GM18502 (cell line): ENCODE results near the gene RIF1.

Source experiments
- ATAC-seq: cut with Tn5 transposase; IDR thresholded peaks from one replicate; pipeline ENCODE4 v1.9.1; 2021; ENCODE audit warnings: mild to moderate bottlenecking; ENCODE audit not compliant: unreplicated experiment, poor library complexity

RIF1 gene

DNA sequence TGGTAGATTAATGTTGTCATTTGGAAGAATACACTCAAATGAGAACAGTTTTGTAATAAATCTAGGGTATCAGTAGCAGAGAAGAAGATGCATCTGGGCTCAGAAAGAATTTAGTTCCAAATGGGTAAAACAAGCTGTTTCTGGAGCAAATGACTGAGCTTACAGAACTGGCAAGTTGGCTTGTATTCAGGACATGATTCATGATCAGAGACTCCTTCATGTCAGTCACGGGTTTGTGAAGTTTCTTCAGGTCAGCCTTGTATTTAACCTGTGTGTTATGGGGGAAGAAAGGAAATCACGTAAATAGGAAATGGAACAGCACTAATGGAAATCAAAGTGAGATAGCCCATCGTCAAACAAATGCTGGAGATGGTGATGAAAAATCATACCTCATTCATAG, 109.1 kb downstream of the RIF1 start:
- ATAC-seq: no peak

DNA sequence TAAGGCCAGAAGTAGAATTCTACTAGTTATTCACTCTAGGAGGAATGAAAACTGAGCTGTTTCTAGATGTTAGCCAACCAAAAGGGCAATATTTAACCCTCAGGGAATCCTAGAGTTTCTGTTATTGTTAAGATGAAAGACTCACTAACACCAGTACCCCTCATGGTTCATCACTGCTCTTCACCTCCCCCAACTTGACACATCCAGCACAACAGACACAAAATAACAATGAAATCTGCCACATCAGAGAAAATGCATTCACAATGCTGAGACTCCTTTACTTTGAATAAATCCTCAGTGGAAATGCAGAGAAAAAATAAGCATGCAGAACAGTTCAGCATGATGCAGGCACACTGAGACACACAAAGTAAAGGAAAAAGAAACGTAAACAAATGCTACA, 111.3 kb downstream of the RIF1 start:
- no peak for ATAC-seq

DNA sequence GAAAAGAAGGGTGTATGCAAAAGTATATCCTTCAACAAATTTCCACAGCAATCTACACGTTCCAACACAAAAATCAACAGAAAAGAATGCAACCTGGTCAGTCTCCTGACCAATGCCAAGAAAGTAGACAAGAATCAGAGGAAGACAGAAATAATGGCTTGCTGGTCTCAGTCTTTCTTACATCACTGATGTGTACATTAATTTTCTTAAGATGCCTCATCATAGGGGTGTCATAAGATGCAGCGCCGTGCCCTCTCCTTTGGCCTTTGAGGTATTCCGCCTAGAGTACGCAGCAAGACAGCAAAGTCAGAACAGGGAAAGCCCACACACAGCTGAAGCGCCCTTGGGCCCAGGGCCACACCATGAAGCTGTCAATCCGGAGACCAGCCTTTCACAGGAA, 112.9 kb downstream of the RIF1 start:
- ATAC-seq: no peak

DNA sequence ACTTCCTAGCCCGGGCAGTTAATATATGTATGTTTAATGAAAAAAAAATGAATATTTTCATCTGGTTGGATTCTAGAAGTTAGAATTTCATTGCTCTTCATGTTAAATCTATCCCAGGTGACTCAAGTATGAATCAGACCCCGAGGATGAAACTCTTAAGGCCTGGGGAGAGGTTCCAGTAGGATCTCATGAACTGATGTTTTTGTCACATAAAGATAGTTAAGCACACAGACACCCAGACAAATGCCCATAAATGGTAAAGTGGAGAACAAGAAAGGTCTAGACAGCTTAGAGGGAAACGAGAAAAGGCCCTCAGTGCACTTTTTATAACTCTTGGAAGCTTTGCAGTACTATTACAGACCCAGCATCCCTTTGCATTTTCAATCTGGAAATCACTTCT, 114.1 kb downstream of the RIF1 start:
- no peak for ATAC-seq

DNA sequence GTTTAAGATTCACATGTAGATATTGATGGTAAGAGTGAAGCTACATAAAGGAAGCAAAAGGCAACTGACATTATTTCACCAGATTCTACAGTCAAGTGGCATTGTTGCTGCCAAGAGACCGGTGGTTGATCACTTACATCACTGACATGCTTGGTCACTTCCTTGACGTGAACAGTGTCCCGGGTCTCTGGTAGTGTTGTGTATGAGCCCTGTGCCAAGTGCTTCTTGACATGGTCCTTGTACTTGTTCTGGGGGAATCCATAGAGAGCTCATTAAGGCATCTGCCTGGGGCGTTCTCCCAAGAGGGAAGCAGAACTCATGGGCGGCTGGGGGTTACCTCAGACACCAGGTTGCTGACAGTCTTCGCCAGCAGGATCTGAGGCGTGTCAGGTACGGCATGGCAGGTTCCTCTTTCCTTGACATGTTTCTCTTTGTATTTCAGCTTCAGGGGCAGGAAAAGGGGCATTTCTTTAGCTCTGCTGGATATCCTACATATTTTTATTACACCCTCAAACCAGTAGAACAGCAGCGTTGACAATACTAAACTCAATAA, 116.2 kb downstream of the RIF1 start:
- ATAC-seq: no peak

DNA sequence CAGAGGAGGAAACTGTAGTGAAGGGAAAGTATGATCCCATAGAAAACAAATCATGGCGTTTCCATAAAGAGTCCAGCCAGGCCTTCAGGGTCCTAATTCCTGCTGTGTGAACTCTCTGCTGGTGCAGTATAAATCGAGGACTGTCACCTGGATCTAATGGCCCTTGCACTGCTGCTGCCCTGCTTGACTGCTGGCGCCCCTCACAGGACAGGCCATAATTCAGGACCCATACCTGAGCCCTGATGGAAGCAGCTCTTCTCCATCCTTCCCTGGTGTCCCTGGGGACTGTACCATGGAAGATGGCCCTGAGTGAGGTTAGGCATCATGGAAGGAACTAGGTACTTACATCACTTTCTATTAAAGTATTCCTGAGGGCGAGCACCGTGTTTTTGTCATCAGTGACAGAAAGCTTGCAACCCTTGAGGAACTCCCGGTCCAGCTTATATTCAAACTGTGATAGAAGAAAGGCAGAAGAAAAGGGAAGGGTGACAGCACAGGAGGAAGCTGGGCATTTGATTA, 116.9 kb downstream of the RIF1 start:
- ATAC-seq: no peak
